Measurements from ENCODE around the gene CAPN13. TPM values are rescaled to one million over a fixed set of nuclear protein-coding genes. Genes with fewer than 3 reads are reported as not detected.

Gene CAPN13
- total and polyA plus RNA-seq, 2 of the 4 experiments (the other 2 are of a cell fraction): not detected

- no peak overlapping the region for H2BK5ac ChIP-seq (ENCODE audit: low read depth, low read length, poor library complexity, severe bottlenecking)
- BruUV-seq (replicated peaks): no TSS peak
Observed at GRCh38 chr2:30722936-30723725, 84.1 kb downstream of the CAPN13 start.

More at GRCh38 chr2:30722936-30723725, 84.1 kb downstream of the CAPN13 start:
- WGBS, 2 experiments (ENCODE audit: extremely low coverage in 2 of 2, insufficient read length in 1 of 2): no CpG with 5 or more reads among the region's 4 CpGs
- Histone ChIP-seq H4K5ac (ENCODE audit: low read depth, low read length) (no peak overlapping the region), H3K27ac (ENCODE audit: insufficient read depth, low read length) (no peak overlapping the region), H3K36me3 (ENCODE audit: control insufficient read depth, insufficient read depth, low read length) (no peaks in the 10 kb centered on the region), H3K4me1 (ENCODE audit: control insufficient read depth, insufficient read depth, low read length) (no peaks in the 10 kb centered on the region), H2BK15ac (ENCODE audit: low read depth, low read length) (no peak overlapping the region), H3K27me3 (ENCODE audit: control insufficient read depth, insufficient read depth, low read length) (peaks cover 39% of the 10 kb centered on the region), H2AK5ac (ENCODE audit: low read depth, low read length) (no peak overlapping the region), H3K4ac (ENCODE audit: low read depth, low read length) (no peak overlapping the region), H3K4me2 (ENCODE audit: low read depth, low read length) (no peak overlapping the region), H2BK20ac (ENCODE audit: low read depth, low read length) (no peak overlapping the region), H3K56ac (ENCODE audit: extremely low read depth, insufficient read depth, low read length) (no peak overlapping the region), H3K18ac (ENCODE audit: low read depth, low read length) (no peak overlapping the region), H3K9me3 (ENCODE audit: control insufficient read depth, insufficient read depth, low read length) (no peaks in the 10 kb centered on the region), H3K9me1 (ENCODE audit: insufficient read depth, low read length) (no peaks in the 10 kb centered on the region), H2AFZ (replicated peaks; ENCODE audit: low read length, poor library complexity) (no peak overlapping the region), H3K4me3 (ENCODE audit: insufficient read depth, low read depth, low read length) (no peak overlapping the region), H4K8ac (ENCODE audit: low read depth in 2 of 2, low read length in 2 of 2) (no peak overlapping the region), H3K23ac (ENCODE audit: low read depth, low read length) (no peak overlapping the region), H2AK9ac (replicated peaks; ENCODE audit: low read depth, low read length, poor library complexity) (no peak overlapping the region), H4K20me1 (ENCODE audit: insufficient read depth, low read length) (no peaks in the 10 kb centered on the region), H3K79me1 (ENCODE audit: low read depth in 1 of 2, low read length in 2 of 2) (no peaks in the 10 kb centered on the region), H3K9ac (ENCODE audit: low read depth, low read length) (no peak overlapping the region), H4K91ac (ENCODE audit: insufficient read depth, low read depth, low read length) (no peak overlapping the region), H3K14ac (replicated peaks; ENCODE audit: low read depth, low read length) (no peak overlapping the region), H2BK120ac (ENCODE audit: low read depth, low read length) (no peak overlapping the region)
- dilution Hi-C loops (cut with HindIII; ENCODE audit: low sequenced_read_pairs, unreplicated experiment): no loop called here
- in situ Hi-C loops (cut with MboI; ENCODE audit: low sequenced_read_pairs): no loop called here
- no peak for DNase-seq
- POLR2A ChIA-PET (ENCODE audit: unreplicated experiment): no interaction called here
- TF ChIP-seq SMC3 (IDR thresholded peaks at IDR 0.05; ENCODE audit: low read depth, low read length) (no peak), CTCF (conservative IDR thresholded peaks at IDR 0.05; ENCODE audit: low read depth, low read length) (no peak), MAFK (IDR thresholded peaks at IDR 0.05; ENCODE audit: low read depth, low read length) (no peak), MXI1 (IDR thresholded peaks at IDR 0.05; ENCODE audit: borderline replicate concordance, low read depth, low read length) (no peak), MAZ (IDR thresholded peaks at IDR 0.05; ENCODE audit: borderline replicate concordance, low read depth, low read length) (no peak), BHLHE40 (IDR thresholded peaks at IDR 0.05; ENCODE audit: low read depth, low read length) (no peak), RFX5 (IDR thresholded peaks at IDR 0.05; ENCODE audit: low read depth, low read length) (no peak), RAD21 (IDR thresholded peaks at IDR 0.05; ENCODE audit: low read length) (no peak), POLR2A (IDR thresholded peaks at IDR 0.05; ENCODE audit: low read depth, low read length) (no peak), NFE2L2 (IDR thresholded peaks at IDR 0.05; ENCODE audit: low read depth, low read length) (no peak), USF2 (IDR thresholded peaks at IDR 0.05; ENCODE audit: low read depth, low read length) (no peak), FOS (IDR thresholded peaks at IDR 0.05; ENCODE audit: low read depth, low read length) (no peak), ELK1 (IDR thresholded peaks at IDR 0.05; ENCODE audit: borderline replicate concordance, low read depth, low read length) (no peak), CHD1 (IDR thresholded peaks at IDR 0.05; ENCODE audit: low read depth, low read length) (no peak), CEBPB (IDR thresholded peaks at IDR 0.05; ENCODE audit: low read depth, low read length) (no peak), RCOR1 (IDR thresholded peaks at IDR 0.05; ENCODE audit: insufficient replicate concordance, low read length) (no peak)
- ATAC-seq (ENCODE audit: low read depth): no peak
- intact Hi-C loops (cut with micrococcal nuclease): no loop called here
- CTCF ChIA-PET: no interaction called here
